Aorta (tissue), 5 donors: ENCODE data around the gene EVPLL. TPM values are rescaled to one million over a fixed set of nuclear protein-coding genes. Genes with fewer than 3 reads are reported as not detected.
"Not testable (repeated sequence)": the region's sequence is repeated elsewhere in the genome, so short reads cannot be mapped to it uniquely, and the experiment has no call there.

Experiments used
- ATAC-seq: fragments of 200-7000 bp; cut with Tn5 transposase; one replicate; pipeline ENCODE4 v1.9.1; 2022; ENCODE audit warnings: moderate library complexity; ENCODE audit not compliant: low FRiP score
- DNase-seq, 2 donors: peaks; one replicate each; pipeline ENCODE4 v3.0.0-alpha.2; 2020
- H3K27ac ChIP-seq, 2 donors: one replicate each; pipeline ENCODE4 v1.5.1; 2013; ENCODE audit warnings: low read length in 2 of 2, mild to moderate bottlenecking in 2 of 2, moderate library complexity in 2 of 2, control low read depth in 1 of 2, inconsistent platforms in 1 of 2, low read depth in 1 of 2
- H3K27me3 ChIP-seq, 2 donors: one replicate each; pipeline ENCODE4 v1.6.1; 2013; ENCODE audit warnings: control low read depth in 1 of 2, low read length in 1 of 2, mild to moderate bottlenecking in 1 of 2, moderate library complexity in 1 of 2; ENCODE audit not compliant: insufficient read depth in 2 of 2, control insufficient read depth in 1 of 2
- H3K36me3 ChIP-seq, 2 donors: one replicate each; pipeline ENCODE4 v1.6.1; 2013; ENCODE audit warnings: control low read depth in 1 of 2, low read length in 1 of 2, mild to moderate bottlenecking in 1 of 2; ENCODE audit not compliant: insufficient read depth in 2 of 2, control insufficient read depth in 1 of 2
- H3K4me1 ChIP-seq, 2 donors: one replicate each; pipeline ENCODE4 v1.6.1; 2013; ENCODE audit warnings: low read length in 2 of 2, control low read depth in 1 of 2, mild to moderate bottlenecking in 1 of 2, moderate library complexity in 1 of 2; ENCODE audit not compliant: insufficient read depth in 2 of 2, control insufficient read depth in 1 of 2
- H3K4me3 ChIP-seq, 2 donors: one replicate each; pipeline ENCODE4 v1.5.1; 2013; ENCODE audit warnings: low read length in 2 of 2, control low read depth in 1 of 2, mild to moderate bottlenecking in 1 of 2
- H3K9me3 ChIP-seq: one replicate; pipeline ENCODE4 v1.6.1; 2013; ENCODE audit warnings: mild to moderate bottlenecking, low read length; ENCODE audit not compliant: control insufficient read depth
- WGBS, 2 donors: extraction: QIAGEN DNeasy Blood & Tissue Kit; methylation state at CpG; one replicate each; pipeline ENCODE4 v1.1.7; 2013; 5-methylcytosine and 5-hydroxymethylcytosine counted together
- intact Hi-C, 2 donors: fragments of 100-400 bp; cut with DNase I; formaldehyde crosslinking; loops; one replicate each; pipeline versions ENCODE4 v1.14.2 to v1.15.0; 2022
- polyA plus RNA-seq, 2 donors: library from polyadenylated mRNA; stranded (reverse); fragments of 200-250 nt; gene quantifications; one replicate each; pipeline ENCODE4 v1.2.3, GENCODE V29; 2013
- total RNA-seq, 2 donors: library from RNA; stranded (reverse); fragmentation: NEBNext Ultra II Directional; extraction: Animal tissue kit (Norgen Biotek cat#: 25700); gene quantifications; one replicate each; pipeline ENCODE4 v1.2.1, GENCODE V29; 2021
- donor health status: healthy with polysubstance abuse.
- donor health status: Bipolar disorder and iron deficiency.
- donor health status: DM: no; HTN: no; CAD: no.
- donor health status: DM: no; HTN: no; CAD: no.
- donor health status: DM: yes; HTN: yes; CAD: no.

The EVPLL gene
- total and polyA plus RNA-seq, 4 donors, result not detected

GRCh38 chr17:18373181-18373580 lies 4.4 kb upstream of the EVPLL start:
- H3K4me1 ChIP-seq, DNase-seq, H3K4me3 ChIP-seq, H3K27me3 ChIP-seq, H3K27ac ChIP-seq, H3K36me3 ChIP-seq, intact Hi-C loops, H3K9me3 ChIP-seq, ATAC-seq: not testable (repeated sequence)
- WGBS, 2 donors, result 85 to 92% methylated on average over 4 to 6 of the region's 6 CpGs

GRCh38 chr17:18374216-18374615 lies 3.4 kb upstream of the EVPLL start:
- Histone ChIP-seq H3K4me3 (no peak overlapping the region), H3K27ac (no peak overlapping the region), H3K9me3 (no peaks in the 10 kb centered on the region), H3K4me1 (no peaks in the 10 kb centered on the region), H3K27me3 (no peaks in the 10 kb centered on the region), H3K36me3 (no peaks in the 10 kb centered on the region)
- no peak for DNase-seq
- ATAC-seq, result no peak
- intact Hi-C loops, result no loop called here
- 79 to 80% methylated on average over 7 of the region's 7 CpGs for WGBS, 2 donors

GRCh38 chr17:18378205-18378505 lies 577 bp downstream of the EVPLL start:
- no peak for ATAC-seq
- Histone ChIP-seq H3K27me3 (no peaks in the 10 kb centered on the region), H3K4me1 (no peaks in the 10 kb centered on the region), H3K4me3 (no peak overlapping the region), H3K36me3 (no peaks in the 10 kb centered on the region), H3K9me3 (no peaks in the 10 kb centered on the region), H3K27ac (no peak overlapping the region)
- DNase-seq, result no peak
- WGBS, 2 donors, result 93 to 100% methylated on average over 2 of the region's 2 CpGs
- intact Hi-C loops, result no loop called here

- 88 to 96% methylated on average over 5 of the region's 5 CpGs for WGBS, 2 donors
- H3K27ac ChIP-seq, result not testable (repeated sequence)
Measured at GRCh38 chr17:18378614-18379013, 1.0 kb downstream of the EVPLL start.

GRCh38 chr17:18379246-18380146 lies 1.9 kb downstream of the EVPLL start:
- intact Hi-C loops, result no loop called here
- H3K9me3 ChIP-seq, result no peaks in the 10 kb centered on the region
- WGBS, 2 donors, result 83 to 84% methylated on average over 16 of the region's 16 CpGs

More at GRCh38 chr17:18378614-18379013, 1.0 kb downstream of the EVPLL start:
- H3K27me3 ChIP-seq, H3K4me3 ChIP-seq, DNase-seq, H3K36me3 ChIP-seq, H3K4me1 ChIP-seq, ATAC-seq, H3K9me3 ChIP-seq, intact Hi-C loops: not testable (repeated sequence)

GRCh38 chr17:18380471-18381157 lies 3.0 kb downstream of the EVPLL start:
- intact Hi-C loops, result no loop called here
- H3K36me3 ChIP-seq, result no peaks in the 10 kb centered on the region
- H3K27me3 ChIP-seq, result no peaks in the 10 kb centered on the region
- no peak overlapping the region for H3K4me3 ChIP-seq
- H3K27ac ChIP-seq, result no peak overlapping the region
- no peaks in the 10 kb centered on the region for H3K4me1 ChIP-seq
- DNase-seq, result no peak
- 74 to 77% methylated on average over 15 of the region's 15 CpGs for WGBS, 2 donors
- H3K9me3 ChIP-seq, result no peaks in the 10 kb centered on the region
- ATAC-seq, result no peak

More at GRCh38 chr17:18379246-18380146, 1.9 kb downstream of the EVPLL start:
- Histone ChIP-seq H3K27me3 (no peaks in the 10 kb centered on the region), H3K4me1 (no peaks in the 10 kb centered on the region), H3K27ac (no peak overlapping the region), H3K4me3 (no peak overlapping the region), H3K36me3 (no peaks in the 10 kb centered on the region)
- DNase-seq, result no peak
- ATAC-seq, result peak; percentile 19

GRCh38 chr17:18381158-18381952 lies 3.8 kb downstream of the EVPLL start:
- WGBS, 2 donors, result 86 to 91% methylated on average over 23 of the region's 23 CpGs
- intact Hi-C loops, result no loop called here
- ATAC-seq (no peak), DNase-seq (no peak)
- no peak overlapping the region for H3K4me3 ChIP-seq
- no peaks in the 10 kb centered on the region for H3K27me3 ChIP-seq
- no peak overlapping the region for H3K27ac ChIP-seq
- no peaks in the 10 kb centered on the region for H3K9me3 ChIP-seq
- no peaks in the 10 kb centered on the region for H3K4me1 ChIP-seq
- no peaks in the 10 kb centered on the region for H3K36me3 ChIP-seq

- 80 to 96% methylated on average over 3 of the region's 3 CpGs for WGBS, 2 donors
- no peak for ATAC-seq
Measured at GRCh38 chr17:18381953-18382245, 4.3 kb downstream of the EVPLL start.

More at GRCh38 chr17:18381953-18382245, 4.3 kb downstream of the EVPLL start:
- H3K27me3 ChIP-seq, result no peaks in the 10 kb centered on the region
- H3K27ac ChIP-seq, result no peak overlapping the region
- H3K36me3 ChIP-seq, result no peaks in the 10 kb centered on the region
- intact Hi-C loops, result no loop called here
- H3K9me3 ChIP-seq, result no peaks in the 10 kb centered on the region
- H3K4me1 ChIP-seq, result no peaks in the 10 kb centered on the region
- no peak overlapping the region for H3K4me3 ChIP-seq
- DNase-seq, result no peak
